GM23338 (cell line): ENCODE results near the gene AP3S1.

Source experiments
- CTCF ChIP-seq, 2 experiments: fragments of 200-600 bp in 1 of 2; sonication (generic) in 1 of 2; conservative IDR thresholded peaks; 2 replicates each; pipeline versions ENCODE4 v1.5.1 to v1.6.1; 2016 to 2017; ENCODE audit warnings: antibody characterized with exemption in 2 of 2, low read depth in 2 of 2, mild to moderate bottlenecking in 2 of 2, moderate library complexity in 1 of 2
- TF ChIP-seq, protein P1 (sequence below): IDR thresholded peaks from one replicate; pipeline ENCODE4 v1.6.1; 2018; ENCODE audit warnings: antibody characterized with exemption; ENCODE audit not compliant: unreplicated experiment

GRCh38 chr5:115962565-115963402, 121.0 kb downstream of the AP3S1 start:
- no peak for TF ChIP-seq CTCF (conservative IDR thresholded peaks at IDR 0.05; ENCODE audit: low read depth in 2 of 2)
- TF ChIP-seq, protein P1, sequence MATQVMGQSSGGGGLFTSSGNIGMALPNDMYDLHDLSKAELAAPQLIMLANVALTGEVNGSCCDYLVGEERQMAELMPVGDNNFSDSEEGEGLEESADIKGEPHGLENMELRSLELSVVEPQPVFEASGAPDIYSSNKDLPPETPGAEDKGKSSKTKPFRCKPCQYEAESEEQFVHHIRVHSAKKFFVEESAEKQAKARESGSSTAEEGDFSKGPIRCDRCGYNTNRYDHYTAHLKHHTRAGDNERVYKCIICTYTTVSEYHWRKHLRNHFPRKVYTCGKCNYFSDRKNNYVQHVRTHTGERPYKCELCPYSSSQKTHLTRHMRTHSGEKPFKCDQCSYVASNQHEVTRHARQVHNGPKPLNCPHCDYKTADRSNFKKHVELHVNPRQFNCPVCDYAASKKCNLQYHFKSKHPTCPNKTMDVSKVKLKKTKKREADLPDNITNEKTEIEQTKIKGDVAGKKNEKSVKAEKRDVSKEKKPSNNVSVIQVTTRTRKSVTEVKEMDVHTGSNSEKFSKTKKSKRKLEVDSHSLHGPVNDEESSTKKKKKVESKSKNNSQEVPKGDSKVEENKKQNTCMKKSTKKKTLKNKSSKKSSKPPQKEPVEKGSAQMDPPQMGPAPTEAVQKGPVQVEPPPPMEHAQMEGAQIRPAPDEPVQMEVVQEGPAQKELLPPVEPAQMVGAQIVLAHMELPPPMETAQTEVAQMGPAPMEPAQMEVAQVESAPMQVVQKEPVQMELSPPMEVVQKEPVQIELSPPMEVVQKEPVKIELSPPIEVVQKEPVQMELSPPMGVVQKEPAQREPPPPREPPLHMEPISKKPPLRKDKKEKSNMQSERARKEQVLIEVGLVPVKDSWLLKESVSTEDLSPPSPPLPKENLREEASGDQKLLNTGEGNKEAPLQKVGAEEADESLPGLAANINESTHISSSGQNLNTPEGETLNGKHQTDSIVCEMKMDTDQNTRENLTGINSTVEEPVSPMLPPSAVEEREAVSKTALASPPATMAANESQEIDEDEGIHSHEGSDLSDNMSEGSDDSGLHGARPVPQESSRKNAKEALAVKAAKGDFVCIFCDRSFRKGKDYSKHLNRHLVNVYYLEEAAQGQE, result no peak
